NCI-H526 treated with DMSO at 0.1 percent for 48 hours (cell line): ENCODE measurements around the gene GRK5.

ENCODE experiments used
- DNase-seq: peaks from one replicate; lab custom pipeline; 2025; lab: John Stamatoyannopoulos, UW

Gene GRK5

DNA sequence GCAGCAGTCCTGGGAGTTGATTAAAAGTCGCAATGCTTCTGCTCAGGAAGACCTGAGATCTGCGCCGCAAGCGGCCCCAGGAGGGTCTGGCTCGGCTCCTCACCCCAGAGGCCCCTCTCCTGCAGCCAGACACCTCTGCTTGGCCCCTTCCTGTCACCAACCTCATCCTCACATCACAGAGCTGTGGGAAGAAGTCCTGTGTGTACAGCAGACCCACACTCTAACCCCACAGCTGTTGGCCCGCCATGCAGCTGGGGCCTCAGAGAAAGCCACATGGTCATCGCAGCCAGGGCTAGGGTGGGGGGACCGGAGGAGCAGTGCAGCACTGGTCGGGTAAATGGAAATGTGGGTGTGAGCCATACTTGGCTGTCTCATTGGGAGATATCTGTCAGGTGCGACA is 237.5 kb downstream of the GRK5 start:
- no peak for DNase-seq

DNA sequence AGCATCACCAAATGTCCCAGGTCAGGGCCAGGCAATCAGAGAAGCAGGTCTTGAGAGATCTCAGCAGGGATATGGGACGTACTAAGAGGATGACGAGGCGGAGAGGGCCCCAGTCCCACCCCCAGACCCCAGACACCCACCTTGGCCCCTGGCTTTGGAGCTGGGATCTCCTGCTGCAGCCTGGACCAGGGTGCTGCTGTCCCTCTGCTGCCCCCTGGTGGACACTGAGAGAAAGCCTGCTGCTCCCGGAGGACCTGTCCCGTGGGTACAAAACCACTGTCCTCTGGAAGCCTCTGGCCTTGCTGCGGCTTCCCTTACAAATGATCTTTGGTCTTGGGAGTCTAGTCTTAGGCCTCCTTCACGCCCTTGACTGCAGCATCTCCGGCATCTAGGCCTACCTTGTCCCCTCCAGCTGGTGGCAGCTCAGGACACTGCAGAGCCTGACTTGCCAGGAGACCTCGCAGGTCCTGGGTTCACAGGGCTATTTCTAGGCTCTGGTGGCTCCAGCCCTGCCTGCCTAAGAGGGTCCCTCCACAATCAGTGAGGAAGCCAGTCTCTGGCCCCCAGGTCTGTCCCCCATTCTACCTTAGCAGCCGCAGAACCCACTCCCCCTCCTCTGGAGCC is 238.1 kb downstream of the GRK5 start:
- peak; percentile 7 for DNase-seq

DNA sequence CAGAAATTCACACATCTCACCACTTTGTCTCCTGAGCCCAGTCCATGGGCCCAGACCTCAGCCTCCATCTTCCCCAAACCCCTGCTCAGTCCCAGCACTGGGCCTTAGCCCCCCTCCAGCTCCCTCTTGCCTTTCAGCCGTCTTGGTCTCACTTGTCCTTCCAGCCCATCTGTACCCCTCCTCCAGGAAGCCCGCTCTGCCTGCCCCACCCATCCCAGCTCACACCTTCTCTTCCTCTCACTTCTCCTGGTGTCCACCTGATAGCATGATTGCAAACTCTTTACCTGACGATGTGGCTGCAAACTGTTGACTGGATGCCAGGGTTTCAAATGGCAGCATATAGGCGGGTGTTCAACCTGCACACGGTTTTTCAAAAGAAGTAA is 238.6 kb downstream of the GRK5 start:
- DNase-seq: no peak

DNA sequence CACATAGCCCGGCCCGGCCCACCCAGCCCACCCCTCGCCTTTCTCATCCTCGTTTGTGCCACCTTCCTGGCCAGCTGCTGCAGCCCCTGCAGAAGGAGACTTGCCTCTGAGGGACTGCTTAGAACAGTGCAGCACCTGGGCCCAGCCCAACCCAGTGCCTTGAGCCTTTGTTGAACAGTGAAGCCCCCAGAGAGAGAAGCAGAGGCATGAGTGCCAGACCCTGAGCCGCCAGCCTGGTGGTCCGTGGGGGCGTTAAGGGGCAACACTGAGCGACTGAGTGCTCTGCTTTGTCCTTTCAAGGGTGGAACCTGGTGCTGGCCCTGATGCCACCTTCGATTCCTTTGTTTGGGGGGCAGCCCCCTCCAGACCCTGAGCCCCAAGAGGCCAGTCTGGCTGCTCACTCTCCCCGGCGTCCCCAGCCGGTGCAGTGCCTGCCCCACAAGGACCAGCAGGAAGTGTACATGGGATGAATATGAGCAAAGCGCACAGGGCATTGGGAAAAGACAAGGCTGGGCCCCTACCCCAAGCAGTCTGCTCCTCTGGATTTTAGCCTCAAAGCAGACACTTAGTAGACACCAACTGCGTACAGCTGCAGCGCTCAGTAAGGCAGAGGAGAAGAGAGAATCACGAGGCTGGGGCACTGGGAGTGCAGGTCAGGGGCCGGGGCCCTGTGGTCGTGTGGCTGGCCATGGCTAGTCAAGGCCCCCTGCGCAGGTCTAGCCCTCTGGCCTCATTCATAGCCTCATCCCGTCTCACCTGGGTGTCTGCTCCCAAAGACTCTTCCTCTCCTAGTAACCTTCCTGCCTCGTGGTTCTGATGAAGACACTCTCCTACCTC is 239.3 kb downstream of the GRK5 start:
- no peak for DNase-seq

DNA sequence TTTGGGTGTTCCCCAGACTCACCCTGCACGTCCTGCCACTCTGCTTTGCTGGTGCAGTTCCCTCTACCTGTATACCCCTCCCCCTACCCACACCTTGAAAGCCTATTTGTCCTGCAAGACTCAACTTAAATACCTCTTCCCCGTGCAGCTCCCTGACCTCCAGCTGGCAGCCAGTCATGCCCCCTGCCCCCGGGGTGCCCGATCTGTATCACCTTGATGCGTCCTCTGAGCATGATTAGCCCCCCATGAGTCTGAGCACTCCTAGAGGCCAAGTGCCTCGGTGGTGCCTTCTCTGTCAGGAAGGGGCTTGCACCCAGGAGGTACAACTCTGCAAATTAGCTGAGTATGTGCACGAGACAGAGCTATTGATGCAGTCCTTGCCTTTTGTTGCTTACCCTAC is 240.1 kb downstream of the GRK5 start:
- no peak for DNase-seq

DNA sequence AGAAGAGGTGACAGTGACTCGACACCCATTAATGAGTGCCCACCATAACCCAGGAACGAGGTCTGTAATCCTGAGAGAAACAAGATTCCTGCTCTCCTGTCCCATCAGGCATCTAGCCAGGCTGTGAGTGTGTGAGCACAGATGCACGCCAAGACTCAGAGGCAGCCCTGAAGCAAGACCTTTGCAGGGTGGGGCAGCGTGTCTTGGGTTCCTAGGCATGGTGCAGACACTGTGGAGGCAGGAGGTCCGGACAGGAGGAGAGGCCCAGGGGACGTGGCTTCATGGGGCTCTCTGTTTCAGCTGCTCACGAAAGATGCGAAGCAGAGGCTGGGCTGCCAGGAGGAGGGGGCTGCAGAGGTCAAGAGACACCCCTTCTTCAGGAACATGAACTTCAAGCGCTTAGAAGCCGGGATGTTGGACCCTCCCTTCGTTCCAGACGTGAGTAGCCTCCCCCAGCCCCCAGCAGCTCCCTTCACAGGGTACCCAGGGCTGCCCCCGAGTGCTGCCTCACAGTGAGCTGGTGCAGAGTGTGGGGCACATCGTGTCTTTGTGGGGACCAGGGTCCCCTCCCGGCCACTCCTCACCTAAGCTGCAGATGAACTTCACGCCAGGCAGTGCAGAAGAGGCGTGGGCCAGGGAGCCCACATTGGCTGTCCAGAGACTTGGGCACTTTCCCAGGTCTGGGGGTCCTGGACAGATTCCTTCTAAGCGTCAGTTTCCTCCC is 240.6 kb downstream of the GRK5 start:
- DNase-seq: no peak

DNA sequence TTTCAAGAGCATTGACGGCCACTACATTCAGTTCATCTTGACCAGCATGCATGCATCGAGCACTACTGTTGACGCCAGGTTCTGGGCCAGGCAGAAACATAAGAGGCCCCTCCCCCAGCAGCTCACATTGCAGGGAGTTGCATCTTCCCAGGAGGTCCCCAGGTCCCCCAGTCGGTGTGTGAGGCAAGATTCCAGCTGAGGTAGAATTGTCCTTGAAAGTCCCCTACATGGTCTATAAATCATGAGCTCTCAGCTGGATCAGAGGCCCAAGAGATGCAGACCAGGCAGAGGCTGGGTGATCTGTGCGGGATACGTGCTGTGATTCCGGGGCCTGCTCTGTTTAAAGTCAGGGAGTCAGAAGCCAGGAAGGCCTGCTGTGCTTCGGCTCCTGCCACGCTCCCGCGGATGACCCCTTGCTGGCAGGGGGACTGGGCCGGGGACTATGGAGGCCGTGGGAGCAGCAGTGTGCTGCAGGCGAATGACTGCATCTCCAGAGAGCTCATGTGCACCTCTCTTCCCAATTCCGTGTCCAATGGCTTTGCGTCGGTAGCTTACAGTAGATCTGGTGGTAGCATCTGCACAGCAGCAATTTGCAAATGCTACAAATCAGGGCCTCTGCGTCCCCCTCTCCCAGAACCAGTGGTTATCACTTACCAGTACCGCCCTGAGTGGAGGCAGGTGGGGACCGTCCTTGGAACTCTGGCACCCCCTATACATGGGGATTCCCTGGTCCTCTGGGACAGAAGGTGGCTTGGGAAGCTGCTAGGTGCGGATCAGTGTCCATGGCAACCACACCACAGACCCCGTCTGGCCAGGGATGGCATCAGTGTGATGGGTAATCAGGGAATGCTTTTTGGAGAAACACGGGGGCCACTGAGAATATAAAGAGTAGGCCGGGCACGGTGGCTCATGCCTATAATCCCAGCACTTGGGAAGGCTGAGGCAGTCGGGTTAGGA is 241.5 kb downstream of the GRK5 start:
- DNase-seq: no peak

DNA sequence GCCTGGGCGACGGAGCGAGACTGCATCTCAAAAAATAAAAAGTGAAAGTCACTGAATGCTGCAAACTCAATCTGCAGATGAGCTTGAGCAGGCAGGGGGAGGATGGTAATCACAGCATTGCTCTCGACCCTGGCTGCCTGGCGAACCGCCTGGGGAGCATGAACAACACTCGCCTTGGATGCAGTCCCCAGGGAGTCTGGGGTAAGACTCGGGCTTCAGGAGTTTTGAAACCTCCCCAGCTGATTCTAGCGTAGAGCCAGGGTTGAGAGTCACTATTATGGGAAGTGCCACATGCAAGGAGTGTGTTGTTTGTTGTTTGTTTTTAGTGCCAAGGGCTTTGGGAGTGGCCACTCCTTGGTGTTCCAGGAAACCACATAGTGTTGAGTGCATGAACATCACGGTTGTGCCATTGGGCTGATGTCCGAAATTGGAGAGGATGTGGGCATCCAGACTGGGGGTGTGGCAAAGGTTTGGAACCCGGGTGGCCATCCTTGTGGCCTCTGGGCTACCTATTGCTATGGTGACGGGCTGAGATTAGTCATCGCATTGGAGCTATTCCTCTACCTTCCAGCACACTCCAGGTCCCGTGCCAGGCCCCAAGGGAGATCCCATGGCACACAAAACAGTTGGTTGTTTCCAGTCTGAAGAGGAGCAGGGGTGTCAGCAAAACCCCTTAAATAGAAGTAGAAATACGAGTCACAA is 242.5 kb downstream of the GRK5 start:
- DNase-seq: no peak

DNA sequence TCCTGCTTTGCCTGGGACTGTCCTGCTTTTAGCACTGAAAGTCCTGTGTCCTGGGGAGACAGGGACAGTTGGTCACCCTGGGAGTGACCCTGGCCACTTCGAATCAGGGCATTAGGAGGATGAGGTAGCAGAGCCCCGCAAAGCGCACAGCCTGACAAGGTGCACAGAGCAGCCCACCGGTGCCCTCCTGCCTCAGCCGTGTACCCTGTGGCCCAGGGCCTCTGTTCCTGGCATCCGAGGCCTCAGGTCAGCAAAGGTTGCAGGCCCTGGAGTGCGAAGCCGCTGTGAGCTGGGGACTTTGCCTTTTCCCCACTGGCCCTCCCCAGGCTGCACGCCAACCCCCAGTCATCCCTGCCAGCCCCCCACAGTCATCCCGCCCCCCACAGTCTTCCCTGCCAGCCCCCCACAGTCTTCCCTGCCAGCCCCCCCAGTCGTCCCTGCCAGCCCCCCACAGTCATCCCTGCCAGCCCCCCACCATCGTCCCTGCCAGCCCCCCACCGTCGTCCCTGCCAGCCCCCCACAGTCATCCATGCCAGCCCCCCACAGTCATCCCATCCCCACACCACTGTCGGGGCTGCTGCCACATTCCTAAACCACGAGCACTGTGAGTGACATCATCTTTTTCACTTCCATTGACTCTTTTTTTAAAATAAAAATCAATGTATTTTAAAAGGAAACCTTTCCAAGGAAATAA is 243.4 kb downstream of the GRK5 start:
- DNase-seq: no peak

DNA sequence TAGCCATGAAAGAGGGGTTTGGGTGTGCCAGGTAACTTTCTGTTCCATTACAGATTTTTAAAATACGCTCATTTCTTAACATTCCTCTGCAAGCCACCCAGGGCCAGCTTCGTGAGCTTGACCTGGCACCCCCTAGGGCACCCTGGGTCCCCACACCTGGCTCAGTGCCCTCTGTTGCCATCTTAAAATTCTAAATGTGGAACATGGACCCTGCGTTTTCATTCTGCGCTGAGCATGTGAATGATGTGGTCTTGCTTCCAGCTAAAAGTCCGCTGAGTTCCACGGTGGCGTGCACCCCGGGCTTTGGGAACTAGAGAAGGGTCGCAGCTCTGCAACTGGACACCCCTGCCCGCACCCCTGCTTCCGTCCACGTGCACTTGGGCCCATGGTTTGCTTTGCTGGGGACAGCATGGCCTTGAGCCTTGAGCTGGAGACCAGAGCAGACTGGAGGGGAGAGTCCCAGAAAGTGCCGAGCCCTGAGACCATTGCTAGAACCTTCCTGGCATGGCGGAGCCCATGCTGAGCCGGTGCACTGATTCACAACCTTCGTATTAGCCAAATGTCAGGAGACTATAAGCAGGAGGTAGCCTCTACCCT is 244.0 kb downstream of the GRK5 start:
- DNase-seq: no peak

DNA sequence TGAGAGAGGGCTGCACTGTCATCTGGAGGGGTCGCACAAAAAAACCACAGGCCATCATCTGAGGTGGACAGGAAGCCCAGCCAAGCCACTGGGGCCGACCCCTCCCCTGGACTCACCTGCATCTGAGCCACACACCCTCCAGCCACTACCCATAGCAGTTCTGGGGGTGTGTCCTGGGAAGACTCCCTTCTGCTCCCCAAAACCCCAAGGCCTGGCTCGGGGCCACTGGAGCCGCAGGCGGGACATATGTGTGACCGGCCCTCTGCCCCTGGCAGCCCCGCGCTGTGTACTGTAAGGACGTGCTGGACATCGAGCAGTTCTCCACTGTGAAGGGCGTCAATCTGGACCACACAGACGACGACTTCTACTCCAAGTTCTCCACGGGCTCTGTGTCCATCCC is 245.0 kb downstream of the GRK5 start:
- DNase-seq: no peak

DNA sequence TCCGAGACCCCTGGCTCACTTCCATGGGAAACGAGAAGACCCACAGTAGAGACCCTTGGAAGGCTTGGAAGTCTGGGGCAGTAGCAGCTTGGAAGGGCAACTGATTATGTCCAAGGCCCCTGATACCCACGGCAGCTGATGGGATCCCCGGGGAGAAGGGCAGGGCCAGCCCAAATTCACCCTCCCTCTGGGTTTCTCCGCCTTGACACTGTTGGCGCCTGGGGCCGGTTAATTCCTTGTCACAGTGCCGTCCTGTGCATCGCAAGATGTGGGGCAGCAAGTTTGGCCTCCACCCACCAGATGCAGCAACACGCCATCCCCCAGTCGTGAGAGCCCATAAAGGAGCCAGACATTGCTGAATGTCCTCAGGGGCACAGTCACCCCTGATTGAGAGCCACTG is 245.9 kb downstream of the GRK5 start:
- no peak for DNase-seq

DNA sequence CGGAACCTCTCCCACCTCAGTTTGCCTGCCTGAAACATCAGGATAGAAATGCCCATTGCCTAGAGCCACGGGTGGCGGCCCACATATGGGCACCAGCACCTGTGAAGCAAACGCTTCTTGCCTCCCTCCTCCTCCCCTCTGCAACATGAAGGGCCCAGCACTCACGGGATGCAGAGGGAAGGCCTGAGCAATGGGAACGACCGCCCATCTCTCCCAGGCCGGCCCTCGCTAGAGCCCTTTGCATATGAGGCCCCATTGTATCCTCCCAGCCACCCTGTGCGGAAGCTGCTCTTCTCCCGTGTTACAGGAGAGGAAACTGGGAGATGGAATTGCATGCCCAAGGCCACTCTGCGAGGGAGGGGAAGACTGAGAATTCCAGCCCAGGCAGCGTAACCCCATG is 246.9 kb downstream of the GRK5 start:
- no peak for DNase-seq

DNA sequence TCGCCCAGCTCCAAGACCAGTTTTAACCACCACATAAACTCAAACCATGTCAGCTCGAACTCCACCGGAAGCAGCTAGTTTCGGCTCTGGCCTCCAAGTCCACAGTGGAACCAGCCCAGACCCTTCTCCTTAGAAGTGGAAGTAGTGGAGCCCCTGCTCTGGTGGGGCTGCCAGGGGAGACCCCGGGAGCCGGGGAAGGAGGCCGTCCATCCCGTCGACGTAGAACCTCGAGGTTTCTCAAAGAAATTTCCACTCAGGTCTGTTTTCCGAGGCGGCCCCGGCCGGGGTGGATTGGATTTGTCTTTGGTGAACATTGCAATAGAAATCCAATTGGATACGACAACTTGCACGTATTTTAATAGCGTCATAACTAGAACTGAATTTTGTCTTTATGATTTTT is 247.6 kb downstream of the GRK5 start:
- no peak for DNase-seq

DNA sequence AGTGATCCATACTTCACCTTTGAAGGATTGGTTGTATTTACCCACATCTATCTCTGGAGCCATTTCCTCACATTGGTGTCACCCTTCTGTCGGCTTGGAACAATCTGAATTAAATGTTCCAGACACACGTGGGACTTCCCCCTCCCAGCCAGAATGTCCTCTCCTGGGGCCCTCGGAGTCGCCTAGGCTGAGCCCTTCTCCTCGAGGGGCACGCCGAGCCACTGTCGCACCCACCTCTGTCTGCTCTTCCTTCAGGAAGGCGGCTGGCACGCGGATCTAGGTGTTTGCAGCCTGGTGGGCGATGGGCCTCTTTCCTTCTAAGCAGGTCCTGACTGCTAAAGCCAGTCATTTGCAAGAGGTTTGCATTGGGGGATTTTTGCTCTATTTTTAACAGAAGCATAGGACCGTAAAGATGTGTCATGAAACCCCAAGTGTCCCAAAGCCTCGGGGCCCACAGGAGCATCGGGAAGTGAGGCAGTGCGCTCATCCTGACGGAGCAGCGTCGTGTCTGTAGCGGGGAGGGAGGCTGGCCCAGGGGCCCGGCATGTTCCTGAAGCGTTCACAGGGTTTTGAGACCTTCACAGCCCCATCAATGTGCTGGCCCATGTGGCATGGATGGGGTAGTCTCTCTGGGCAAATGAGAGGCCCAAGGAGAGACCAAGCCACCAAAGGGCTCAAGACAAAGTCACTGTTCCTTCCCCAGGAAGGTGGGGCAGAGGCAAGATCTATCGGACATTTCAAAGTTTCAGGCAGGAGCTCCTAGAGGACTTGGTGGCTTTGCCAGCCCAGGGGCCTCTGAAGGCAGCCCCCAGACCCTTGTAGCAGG is 248.5 kb downstream of the GRK5 start:
- no peak for DNase-seq

DNA sequence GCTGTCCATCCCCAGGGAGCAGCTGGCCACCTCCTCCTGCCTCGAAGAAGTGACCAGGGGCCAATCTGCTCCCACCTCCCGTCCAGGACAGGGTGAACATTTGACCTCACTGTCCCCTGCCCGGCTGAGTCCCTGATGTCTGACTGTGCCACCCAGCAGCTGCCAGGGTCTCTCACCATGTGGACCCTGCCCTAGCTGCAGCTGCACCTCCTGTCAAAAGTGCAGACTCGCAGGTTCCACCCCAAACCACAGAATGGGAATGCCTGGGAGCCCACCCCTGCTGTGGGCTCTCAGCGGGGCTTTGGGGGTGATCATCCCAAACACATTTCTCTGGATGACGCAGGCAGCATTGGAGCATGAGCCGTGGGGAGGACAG is 249.1 kb downstream of the GRK5 start:
- DNase-seq: no peak

DNA sequence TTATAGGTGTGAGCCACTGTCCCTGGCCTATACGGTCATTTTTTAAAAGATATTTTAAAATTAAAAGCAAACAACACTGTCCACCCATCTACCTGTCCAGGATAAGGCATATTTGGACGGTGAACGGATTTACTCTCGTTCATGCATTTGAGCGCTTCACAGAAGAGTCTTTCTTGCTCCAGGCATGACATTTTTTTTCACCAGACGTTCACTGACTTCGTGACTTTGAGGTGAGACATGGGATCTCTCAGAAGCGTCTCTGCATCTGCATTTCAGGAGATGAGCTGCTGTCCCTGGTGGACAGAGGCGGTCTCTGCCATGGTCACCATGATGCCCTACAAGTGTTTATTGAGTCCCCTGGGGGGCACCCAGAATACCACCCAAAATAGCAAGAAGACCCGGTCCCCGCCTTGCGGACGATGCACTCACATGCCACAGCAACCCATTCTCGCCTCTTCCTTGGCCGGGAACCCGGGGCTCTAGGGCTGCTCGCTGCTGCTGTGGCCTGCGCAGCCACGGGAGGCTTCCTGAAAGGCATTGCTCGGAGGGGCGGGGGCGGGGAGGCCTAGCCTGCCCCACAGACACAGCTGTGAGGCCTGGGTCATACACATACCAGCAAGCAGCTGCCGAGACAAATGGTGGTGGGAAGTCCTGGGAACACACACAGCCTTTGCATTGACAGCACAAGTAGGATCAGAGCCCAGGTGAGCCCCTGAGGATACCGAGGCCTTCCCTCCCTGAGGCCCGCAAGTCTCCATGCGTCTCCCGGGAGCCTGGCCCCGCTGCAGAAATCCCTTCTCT is 250.8 kb downstream of the GRK5 start:
- no peak for DNase-seq

DNA sequence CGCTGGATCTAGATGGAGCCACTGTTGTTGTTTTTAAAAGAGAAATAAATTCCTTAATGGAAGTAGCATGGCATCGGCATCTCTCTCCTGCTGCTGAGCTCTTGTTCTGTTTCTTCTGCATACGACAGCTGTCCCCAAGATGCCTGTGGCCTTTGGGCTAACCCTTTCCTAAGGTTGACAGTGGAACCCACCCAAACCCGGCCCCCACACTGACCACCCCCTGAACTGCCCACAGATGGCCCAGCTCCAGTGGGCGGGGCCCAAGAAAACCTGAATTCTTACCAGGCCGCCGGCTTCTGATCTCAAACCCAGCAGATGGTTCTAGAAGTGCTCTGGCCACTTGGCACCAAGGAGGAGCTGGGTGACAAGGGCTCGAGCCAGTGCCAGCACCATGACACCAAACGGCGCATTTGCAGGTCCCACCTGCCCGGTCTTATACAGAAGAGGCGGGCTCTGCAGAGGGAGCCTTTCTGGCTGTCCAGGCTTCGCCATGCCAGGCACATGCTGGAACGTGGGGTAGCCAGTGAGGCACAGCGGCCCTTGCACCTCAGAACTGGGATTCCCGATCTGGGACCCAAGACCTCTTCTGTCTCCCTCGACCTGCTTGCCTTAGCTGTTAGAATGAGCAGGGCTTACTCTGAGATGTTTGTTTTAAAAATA is 252.4 kb downstream of the GRK5 start:
- DNase-seq: no peak
